Measurements from ENCODE around the gene C11orf24. TPM values are rescaled to one million over a fixed set of nuclear protein-coding genes. Genes with fewer than 3 reads are reported as not detected.

C11orf24 gene
- total RNA-seq, 1 donor from 2014 or later: 9.7 TPM

DNA sequence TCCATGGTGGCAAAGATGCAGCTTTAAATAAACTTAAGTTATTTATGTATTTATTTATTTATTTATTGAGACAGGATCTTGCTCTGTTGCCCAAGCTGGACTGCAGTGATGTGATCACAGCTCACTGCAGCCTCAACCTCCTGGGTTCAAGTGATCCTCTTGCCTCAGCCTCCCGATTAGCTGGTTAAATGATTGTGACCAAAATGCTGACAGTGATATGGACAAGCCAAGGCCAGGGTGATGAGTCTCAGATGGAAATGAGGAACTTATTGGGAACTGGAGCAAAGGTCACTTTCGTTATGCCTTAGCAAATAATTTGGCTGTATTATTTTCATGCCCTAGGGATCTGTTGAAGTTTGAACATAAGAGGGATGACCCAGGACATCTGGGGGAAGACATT, 31.3 kb upstream of the C11orf24 start:
- Histone ChIP-seq H3K79me2 (ENCODE audit: low read depth) (no peaks in the 10 kb centered on the region), H3K4me2 (no peak overlapping the region), H2AFZ (replicated peaks) (no peak overlapping the region), H3K36me3 (no peaks in the 10 kb centered on the region), H3K27ac (no peak overlapping the region), H3F3A (ENCODE audit: low read depth) (no peaks in the 10 kb centered on the region), H3K4me1 (no peaks in the 10 kb centered on the region), H4K20me1 (ENCODE audit: low read depth) (no peaks in the 10 kb centered on the region), H3K9ac (no peak overlapping the region), H3K4me3 (no peak overlapping the region), H3K9me3 (ENCODE audit: low read depth) (no peaks in the 10 kb centered on the region), H3K27me3 (no peaks in the 10 kb centered on the region)
- Mint-ChIP-seq H3K4me3 (no peak overlapping the region), H3K9me3 (peaks cover 11% of the 10 kb centered on the region), H3K4me1 (no peaks in the 10 kb centered on the region), H3K36me3 (no peaks in the 10 kb centered on the region), H3K27me3 (ENCODE audit: insufficient read depth, low read depth) (peaks cover 7% of the 10 kb centered on the region), H3K27ac (no peak overlapping the region)
- TF ChIP-seq EZH2 (IDR thresholded peaks at IDR 0.05): no peak
- TF ChIP-seq, protein P1, sequence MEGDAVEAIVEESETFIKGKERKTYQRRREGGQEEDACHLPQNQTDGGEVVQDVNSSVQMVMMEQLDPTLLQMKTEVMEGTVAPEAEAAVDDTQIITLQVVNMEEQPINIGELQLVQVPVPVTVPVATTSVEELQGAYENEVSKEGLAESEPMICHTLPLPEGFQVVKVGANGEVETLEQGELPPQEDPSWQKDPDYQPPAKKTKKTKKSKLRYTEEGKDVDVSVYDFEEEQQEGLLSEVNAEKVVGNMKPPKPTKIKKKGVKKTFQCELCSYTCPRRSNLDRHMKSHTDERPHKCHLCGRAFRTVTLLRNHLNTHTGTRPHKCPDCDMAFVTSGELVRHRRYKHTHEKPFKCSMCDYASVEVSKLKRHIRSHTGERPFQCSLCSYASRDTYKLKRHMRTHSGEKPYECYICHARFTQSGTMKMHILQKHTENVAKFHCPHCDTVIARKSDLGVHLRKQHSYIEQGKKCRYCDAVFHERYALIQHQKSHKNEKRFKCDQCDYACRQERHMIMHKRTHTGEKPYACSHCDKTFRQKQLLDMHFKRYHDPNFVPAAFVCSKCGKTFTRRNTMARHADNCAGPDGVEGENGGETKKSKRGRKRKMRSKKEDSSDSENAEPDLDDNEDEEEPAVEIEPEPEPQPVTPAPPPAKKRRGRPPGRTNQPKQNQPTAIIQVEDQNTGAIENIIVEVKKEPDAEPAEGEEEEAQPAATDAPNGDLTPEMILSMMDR (IDR thresholded peaks at IDR 0.05): no peak
- no peak for TF ChIP-seq EZH2phosphoT487 (IDR thresholded peaks at IDR 0.05)
- no peak for DNase-seq (ENCODE audit: low spot score)

- Histone ChIP-seq H4K20me1 (ENCODE audit: low read depth) (no peaks in the 10 kb centered on the region), H3K4me1 (no peaks in the 10 kb centered on the region), H3K4me3 (no peak overlapping the region), H2AFZ (replicated peaks) (no peak overlapping the region), H3F3A (ENCODE audit: low read depth) (no peaks in the 10 kb centered on the region), H3K79me2 (ENCODE audit: low read depth) (no peaks in the 10 kb centered on the region), H3K4me2 (no peak overlapping the region), H3K9me3 (ENCODE audit: low read depth) (no peaks in the 10 kb centered on the region), H3K36me3 (no peaks in the 10 kb centered on the region), H3K9ac (no peak overlapping the region), H3K27me3 (no peaks in the 10 kb centered on the region), H3K27ac (no peak overlapping the region)
- DNase-seq (ENCODE audit: low spot score): no peak
- peaks cover 7% of the 10 kb centered on the region for H3K27me3 Mint-ChIP-seq (ENCODE audit: insufficient read depth, low read depth)
- peaks cover 11% of the 10 kb centered on the region for H3K9me3 Mint-ChIP-seq
- H3K4me1 Mint-ChIP-seq: no peaks in the 10 kb centered on the region
- no peaks in the 10 kb centered on the region for H3K36me3 Mint-ChIP-seq
- no peak overlapping the region for H3K4me3 Mint-ChIP-seq
- no peak for TF ChIP-seq EZH2 (IDR thresholded peaks at IDR 0.05)
- TF ChIP-seq EZH2phosphoT487 (IDR thresholded peaks at IDR 0.05): no peak
- TF ChIP-seq, protein P1 (IDR thresholded peaks at IDR 0.05): no peak
- no peak overlapping the region for H3K27ac Mint-ChIP-seq
Observed at GRCh38 chr11:68302670-68303069, 30.9 kb upstream of the C11orf24 start.

- H3K4me1 Mint-ChIP-seq: no peaks in the 10 kb centered on the region
- no peak overlapping the region for H3K27ac Mint-ChIP-seq
Observed at GRCh38 chr11:68302256-68302655, 30.5 kb upstream of the C11orf24 start.

More at GRCh38 chr11:68302256-68302655, 30.5 kb upstream of the C11orf24 start:
- H3K36me3 Mint-ChIP-seq: no peaks in the 10 kb centered on the region
- H3K79me2 ChIP-seq (ENCODE audit: low read depth): no peaks in the 10 kb centered on the region
- no peaks in the 10 kb centered on the region for H4K20me1 ChIP-seq (ENCODE audit: low read depth)
- no peaks in the 10 kb centered on the region for H3K27me3 ChIP-seq
- peaks cover 7% of the 10 kb centered on the region for H3K27me3 Mint-ChIP-seq (ENCODE audit: insufficient read depth, low read depth)
- H3K4me1 ChIP-seq: no peaks in the 10 kb centered on the region
- no peak overlapping the region for H3K27ac ChIP-seq
- H3K9me3 ChIP-seq (ENCODE audit: low read depth): no peaks in the 10 kb centered on the region
- no peak for DNase-seq (ENCODE audit: low spot score)
- no peak overlapping the region for H2AFZ ChIP-seq (replicated peaks)
- no peaks in the 10 kb centered on the region for H3F3A ChIP-seq (ENCODE audit: low read depth)
- no peaks in the 10 kb centered on the region for H3K36me3 ChIP-seq
- no peak overlapping the region for H3K4me2 ChIP-seq
- H3K4me3 ChIP-seq: no peak overlapping the region
- peaks cover 11% of the 10 kb centered on the region for H3K9me3 Mint-ChIP-seq
- no peak overlapping the region for H3K4me3 Mint-ChIP-seq
- TF ChIP-seq, protein P1 (IDR thresholded peaks at IDR 0.05): no peak
- TF ChIP-seq EZH2 (IDR thresholded peaks at IDR 0.05) (no peak), EZH2phosphoT487 (IDR thresholded peaks at IDR 0.05) (no peak)
- no peak overlapping the region for H3K9ac ChIP-seq

Data from neural progenitor cell (in vitro differentiated cells).